ENCODE measurements around the gene MGST1.

DNA sequence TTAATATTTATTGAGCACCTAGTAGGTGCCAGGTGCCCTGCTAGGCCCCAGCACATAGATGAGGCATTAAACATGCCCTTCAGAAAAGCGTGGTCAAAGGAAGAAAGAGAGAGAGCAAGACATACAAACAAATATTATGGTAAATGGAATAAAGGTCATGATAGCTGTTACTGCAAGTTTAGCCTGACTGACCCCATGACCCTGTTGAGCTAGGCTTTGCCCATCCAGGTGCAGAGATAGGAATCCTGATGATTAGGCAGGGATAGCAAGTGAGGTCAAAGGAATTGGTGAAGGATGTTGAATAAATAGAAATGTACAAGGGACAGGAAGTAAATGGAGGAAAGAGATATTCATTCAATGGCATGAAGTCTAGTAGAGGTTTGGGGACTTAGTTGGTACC, 36.5 kb upstream of the MGST1 start:
- TF ChIP-seq, protein P1, sequence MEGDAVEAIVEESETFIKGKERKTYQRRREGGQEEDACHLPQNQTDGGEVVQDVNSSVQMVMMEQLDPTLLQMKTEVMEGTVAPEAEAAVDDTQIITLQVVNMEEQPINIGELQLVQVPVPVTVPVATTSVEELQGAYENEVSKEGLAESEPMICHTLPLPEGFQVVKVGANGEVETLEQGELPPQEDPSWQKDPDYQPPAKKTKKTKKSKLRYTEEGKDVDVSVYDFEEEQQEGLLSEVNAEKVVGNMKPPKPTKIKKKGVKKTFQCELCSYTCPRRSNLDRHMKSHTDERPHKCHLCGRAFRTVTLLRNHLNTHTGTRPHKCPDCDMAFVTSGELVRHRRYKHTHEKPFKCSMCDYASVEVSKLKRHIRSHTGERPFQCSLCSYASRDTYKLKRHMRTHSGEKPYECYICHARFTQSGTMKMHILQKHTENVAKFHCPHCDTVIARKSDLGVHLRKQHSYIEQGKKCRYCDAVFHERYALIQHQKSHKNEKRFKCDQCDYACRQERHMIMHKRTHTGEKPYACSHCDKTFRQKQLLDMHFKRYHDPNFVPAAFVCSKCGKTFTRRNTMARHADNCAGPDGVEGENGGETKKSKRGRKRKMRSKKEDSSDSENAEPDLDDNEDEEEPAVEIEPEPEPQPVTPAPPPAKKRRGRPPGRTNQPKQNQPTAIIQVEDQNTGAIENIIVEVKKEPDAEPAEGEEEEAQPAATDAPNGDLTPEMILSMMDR (IDR thresholded peaks at IDR 0.05), result no peak
- TF ChIP-seq POLR2A (IDR thresholded peaks at IDR 0.05), result no peak

All from adrenal gland (tissue), 5 donors.